Activated CD8-positive, alpha-beta memory T cell treated with anti-CD3 and anti-CD28 coated beads, Interleukin-2, amount 10 ng/mL, durations not matched to agents 7 days and 5 days (primary cell): ENCODE data around the gene RPL10. TPM values are rescaled to one million over a fixed set of nuclear protein-coding genes. Genes with fewer than 3 reads are reported as not detected.

ENCODE experiments used
- ATAC-seq: fragments of 150-1000 bp; cut with Tn5 transposase; one replicate; pipeline ENCODE4 v1.10.0; 2021; ENCODE audit warnings: moderate library complexity
- CTCF ChIA-PET: fragments of 350-600 bp; sonication (Branson Sonifier 250); formaldehyde crosslinking; loops from one replicate; lab custom pipeline; 2021; ENCODE audit warnings: antibody characterized with exemption; lab: Charles Lee
- DNase-seq: peaks from one replicate; pipeline ENCODE4 v3.0.0-alpha.2; 2020
- H3K27ac Mint-ChIP-seq: one replicate; pipeline ENCODE4 v1.8.0; 2021; ENCODE audit warnings: mild to moderate bottlenecking, mixed read lengths
- H3K27me3 Mint-ChIP-seq: one replicate; pipeline ENCODE4 v1.8.0; 2021; ENCODE audit warnings: mixed read lengths
- H3K36me3 Mint-ChIP-seq: one replicate; pipeline ENCODE4 v1.8.0; 2021; ENCODE audit warnings: mild to moderate bottlenecking, mixed read lengths
- H3K4me1 Mint-ChIP-seq: one replicate; pipeline ENCODE4 v1.8.0; 2021; ENCODE audit warnings: mixed read lengths
- H3K4me3 Mint-ChIP-seq: one replicate; pipeline ENCODE4 v1.8.0; 2021; ENCODE audit warnings: mild to moderate bottlenecking, moderate library complexity, mixed read lengths
- H3K9me3 Mint-ChIP-seq: one replicate; pipeline ENCODE4 v1.8.0; 2022; ENCODE audit warnings: low read depth, mixed read lengths
- total RNA-seq, 2 experiments: library from RNA; stranded (reverse); gene quantifications; one replicate each; pipeline ENCODE4 v1.2.3, GENCODE V29; 2021

The RPL10 gene
- 1,000 to 10,000 TPM; 2,013 to 2,356 TPM for total RNA-seq

DNA sequence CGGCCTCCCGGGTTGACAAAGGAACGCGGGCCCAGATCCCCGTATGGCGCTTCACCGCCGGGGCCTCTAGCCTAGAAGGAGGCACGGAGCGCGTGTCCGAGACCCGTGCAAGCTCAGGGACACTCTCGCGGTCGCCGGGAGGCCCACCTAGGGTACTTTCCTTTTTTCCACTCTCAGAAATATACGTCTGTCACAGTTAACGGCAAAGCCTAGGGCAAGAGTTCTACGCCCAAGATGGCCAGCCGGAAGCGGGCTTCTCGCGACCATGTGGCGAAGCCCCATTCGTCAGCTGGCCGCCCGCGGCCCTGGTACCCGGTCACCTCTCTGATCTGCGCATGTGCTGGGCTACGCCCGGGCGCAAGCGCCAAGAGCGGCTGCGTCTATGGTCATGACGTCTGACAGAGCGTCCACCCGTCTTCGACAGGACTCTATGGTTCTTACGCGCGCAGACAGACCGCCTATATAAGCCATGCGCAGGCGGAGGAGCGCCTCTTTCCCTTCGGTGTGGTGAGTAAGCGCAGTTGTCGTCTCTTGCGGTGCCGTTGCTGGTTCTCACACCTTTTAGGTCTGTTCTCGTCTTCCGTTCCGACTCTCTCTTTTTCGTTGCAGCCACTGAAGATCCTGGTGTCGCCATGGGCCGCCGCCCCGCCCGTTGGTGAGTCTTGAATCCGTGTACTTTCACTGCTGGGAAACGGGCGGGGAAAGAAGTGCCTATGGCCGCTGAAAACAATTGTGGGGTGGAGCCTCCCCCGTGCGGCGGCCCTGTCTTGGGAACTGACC lies at the start of gene RPL10:
Gene RPL10, plus strand, starts transcription at position 490 of the 780 bp plus-strand sequence. Its CDS starts 143 bp downstream, at position 633.
- CTCF ChIA-PET: interaction anchor here (0.8 to 3.5 kb wide), 11 partner anchors 9 to 427 kb away, joined by 3 to 15 read pairs (median 4); partner anchors contain the start of genes DNASE1L1, FAM50A and IKBKG
- Mint-ChIP-seq H3K4me3 (peak within 1 kb of the TSS; percentile 98), H3K9me3 (no peaks in the 10 kb centered on the region), H3K27ac (peak within 1 kb of the TSS; percentile 99), H3K27me3 (no peaks in the 10 kb centered on the region), H3K4me1 (peaks cover 20% of the 10 kb centered on the region), H3K36me3 (peaks cover 33% of the 10 kb centered on the region)
- ATAC-seq: peak; percentile 83
- DNase-seq: peak; percentile 96

DNA sequence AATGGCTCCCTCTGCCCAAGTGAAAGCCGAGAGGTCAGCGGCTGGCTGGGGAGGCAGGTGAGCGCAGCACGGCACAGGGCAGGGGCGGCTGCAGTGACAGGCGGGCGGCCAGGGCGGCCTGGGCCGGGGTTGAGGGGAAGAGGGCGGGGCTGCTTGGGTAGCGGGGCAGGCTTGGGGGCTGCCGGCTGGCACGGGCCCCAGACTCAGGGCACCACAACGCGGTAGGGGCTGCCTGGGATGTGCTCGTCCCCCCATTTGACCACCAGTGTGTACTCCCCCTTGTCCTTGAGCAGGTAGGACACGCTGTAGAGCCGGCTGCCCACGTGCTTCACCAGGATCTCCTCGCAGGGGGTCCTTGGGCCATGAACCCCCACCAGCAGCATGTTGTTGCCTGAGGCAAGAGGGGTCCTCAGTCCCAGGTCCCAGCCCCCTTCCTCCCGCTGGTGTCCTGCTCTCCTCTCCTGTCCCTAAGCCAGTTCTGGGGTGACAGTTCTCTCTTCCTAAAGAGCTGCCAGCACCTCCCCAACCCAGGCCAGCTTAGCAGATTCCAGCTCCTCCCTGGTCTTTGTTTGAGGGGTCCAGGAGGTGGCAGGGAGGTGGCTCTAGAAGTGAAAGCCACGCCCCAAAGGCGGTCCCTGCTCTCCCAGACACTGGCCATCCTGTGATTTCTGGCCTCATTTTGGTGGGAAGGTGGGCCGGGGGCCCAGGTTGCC lies 49.4 kb upstream of the RPL10 start:
- Mint-ChIP-seq H3K27me3 (no peaks in the 10 kb centered on the region), H3K36me3 (peaks cover 7% of the 10 kb centered on the region), H3K4me1 (peaks cover 58% of the 10 kb centered on the region), H3K9me3 (no peaks in the 10 kb centered on the region), H3K27ac (peak overlapping the region; percentile 76), H3K4me3 (no peak overlapping the region)
- no peak for DNase-seq
- no peak for ATAC-seq
- CTCF ChIA-PET: no interaction called here

- ATAC-seq (no peak), DNase-seq (no peak)
- peaks cover 7% of the 10 kb centered on the region for H3K36me3 Mint-ChIP-seq
- CTCF ChIA-PET: interaction anchor here (1.7 kb wide), 1 partner anchor 17 kb away, joined by 5 read pairs; no protein-coding TSS in a partner anchor
- no peak overlapping the region for H3K4me3 Mint-ChIP-seq
- H3K27ac Mint-ChIP-seq: peak overlapping the region; percentile 52
- peaks cover 64% of the 10 kb centered on the region for H3K4me1 Mint-ChIP-seq
- H3K9me3 Mint-ChIP-seq: no peaks in the 10 kb centered on the region
- no peaks in the 10 kb centered on the region for H3K27me3 Mint-ChIP-seq
These were observed 48.7 kb upstream of the RPL10 start for GRCh38 chrX:154349359-154349935.

DNA sequence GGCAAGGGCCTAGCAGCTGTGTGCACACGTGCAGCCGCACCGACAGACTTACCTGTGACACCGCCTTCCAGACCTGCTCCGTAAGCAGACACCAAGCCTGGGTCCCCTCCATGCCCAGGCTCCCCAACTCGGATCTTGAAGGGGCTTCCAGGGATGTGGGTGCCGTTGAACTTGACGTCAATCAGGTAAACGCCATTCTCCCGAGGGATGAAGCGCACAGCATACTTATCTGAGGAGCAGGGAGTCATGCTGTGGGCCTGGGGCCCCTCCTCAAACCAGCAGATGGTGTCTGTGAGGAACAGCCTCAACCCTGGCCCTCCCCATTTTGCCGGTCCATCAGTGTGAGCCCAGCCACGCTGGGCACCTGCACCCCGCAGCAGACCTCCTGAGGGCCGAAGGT lies 48.2 kb upstream of the RPL10 start:
- H3K36me3 Mint-ChIP-seq: peaks cover 8% of the 10 kb centered on the region
- H3K4me1 Mint-ChIP-seq: peaks cover 65% of the 10 kb centered on the region
- peak overlapping the region; percentile 43 for H3K27ac Mint-ChIP-seq
- no peaks in the 10 kb centered on the region for H3K9me3 Mint-ChIP-seq
- H3K27me3 Mint-ChIP-seq: no peaks in the 10 kb centered on the region
- CTCF ChIA-PET: interaction anchor here (1.7 kb wide), 1 partner anchor 16 kb away, joined by 5 read pairs; no protein-coding TSS in a partner anchor
- ATAC-seq: no peak
- H3K4me3 Mint-ChIP-seq: no peak overlapping the region
- DNase-seq: no peak

DNA sequence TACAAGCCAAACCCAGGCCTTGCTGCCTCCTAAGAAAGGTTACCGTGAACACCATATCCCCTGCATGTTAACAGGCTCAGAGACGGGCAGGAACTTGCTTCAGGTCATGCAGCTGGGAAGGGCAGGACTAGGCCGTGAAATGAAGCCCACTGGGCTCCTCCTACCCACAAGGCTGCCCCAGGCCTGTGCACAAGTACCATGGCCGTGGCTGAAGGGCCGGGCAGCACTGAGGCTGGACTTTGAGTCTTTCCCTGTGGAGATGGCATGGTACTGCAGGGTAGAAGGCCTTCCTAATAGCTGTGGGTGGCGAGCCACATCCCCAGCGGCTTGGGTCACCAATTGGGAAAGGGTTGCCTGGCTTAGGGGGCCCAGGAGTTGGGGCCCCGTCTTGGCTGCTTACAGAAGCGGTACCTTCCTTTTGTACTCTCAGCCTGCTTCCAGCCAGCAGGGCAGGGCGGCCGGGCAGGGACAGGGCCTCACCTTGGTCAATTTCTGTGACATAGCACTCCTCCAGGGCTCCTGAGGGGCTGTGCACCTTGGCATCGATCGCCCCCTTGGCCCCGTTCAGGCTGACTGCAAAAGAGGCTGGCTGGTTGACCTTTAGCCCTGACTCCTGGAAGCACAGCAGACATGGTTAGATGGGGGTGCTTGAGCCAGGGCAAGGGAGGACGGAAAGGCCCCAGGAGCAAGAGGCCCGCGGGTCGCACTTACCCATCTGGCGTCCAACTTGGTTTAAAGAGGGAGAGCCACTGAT lies 47.6 kb upstream of the RPL10 start:
- no peaks in the 10 kb centered on the region for H3K27me3 Mint-ChIP-seq
- no peak for ATAC-seq
- peaks cover 68% of the 10 kb centered on the region for H3K4me1 Mint-ChIP-seq
- CTCF ChIA-PET: interaction anchor here (1.7 kb wide), 1 partner anchor 16 kb away, joined by 5 read pairs; no protein-coding TSS in a partner anchor
- peak overlapping the region; percentile 82 for H3K27ac Mint-ChIP-seq
- H3K4me3 Mint-ChIP-seq: no peak overlapping the region
- peaks cover 8% of the 10 kb centered on the region for H3K36me3 Mint-ChIP-seq
- DNase-seq: no peak
- no peaks in the 10 kb centered on the region for H3K9me3 Mint-ChIP-seq

DNA sequence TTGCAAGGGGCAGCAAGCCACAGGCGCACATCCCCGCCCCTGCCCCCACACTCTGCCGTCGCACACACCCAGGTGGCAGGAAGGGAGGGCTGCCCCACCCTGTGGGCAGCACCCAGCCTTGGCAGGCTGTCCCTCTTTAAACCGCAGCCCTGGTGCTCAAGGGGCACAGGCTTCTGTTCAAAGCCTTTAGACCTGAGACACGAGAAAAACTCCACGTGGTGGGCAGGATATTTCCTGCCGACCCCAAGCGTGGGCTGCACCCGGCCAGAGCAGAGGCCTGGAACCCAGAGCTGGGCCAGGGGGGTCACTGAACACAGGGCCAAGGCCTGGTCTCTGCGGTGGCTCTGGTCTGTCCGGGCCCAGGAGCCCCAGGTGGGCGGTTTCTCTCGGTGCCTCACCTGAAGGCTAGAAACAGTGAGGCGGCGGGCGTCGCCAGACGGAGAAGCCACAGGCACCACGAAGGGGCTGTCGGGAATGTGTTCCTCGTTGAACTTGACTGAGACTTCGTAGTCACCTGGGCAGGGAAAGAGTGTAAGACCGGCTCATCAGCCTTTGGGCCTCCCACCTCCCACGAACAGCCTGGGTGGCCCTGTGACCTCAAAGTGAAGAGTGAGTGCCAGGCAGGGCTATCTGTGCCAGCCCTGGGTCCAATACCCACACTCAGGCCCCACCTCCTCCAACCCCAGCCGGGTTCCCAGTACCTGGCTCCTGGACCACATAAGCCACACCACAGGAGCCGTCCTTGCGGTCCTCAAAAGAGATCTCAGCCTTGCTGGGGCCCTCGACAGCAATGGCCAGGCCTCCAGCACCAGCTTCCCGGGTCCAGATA lies 46.8 kb upstream of the RPL10 start:
- Mint-ChIP-seq H3K27me3 (no peaks in the 10 kb centered on the region), H3K27ac (peak overlapping the region; percentile 82), H3K4me1 (peaks cover 74% of the 10 kb centered on the region), H3K9me3 (no peaks in the 10 kb centered on the region), H3K4me3 (no peak overlapping the region), H3K36me3 (peaks cover 10% of the 10 kb centered on the region)
- CTCF ChIA-PET: interaction anchor here (1.7 kb wide), 1 partner anchor 15 kb away, joined by 5 read pairs; no protein-coding TSS in a partner anchor
- no peak for ATAC-seq
- DNase-seq: no peak

DNA sequence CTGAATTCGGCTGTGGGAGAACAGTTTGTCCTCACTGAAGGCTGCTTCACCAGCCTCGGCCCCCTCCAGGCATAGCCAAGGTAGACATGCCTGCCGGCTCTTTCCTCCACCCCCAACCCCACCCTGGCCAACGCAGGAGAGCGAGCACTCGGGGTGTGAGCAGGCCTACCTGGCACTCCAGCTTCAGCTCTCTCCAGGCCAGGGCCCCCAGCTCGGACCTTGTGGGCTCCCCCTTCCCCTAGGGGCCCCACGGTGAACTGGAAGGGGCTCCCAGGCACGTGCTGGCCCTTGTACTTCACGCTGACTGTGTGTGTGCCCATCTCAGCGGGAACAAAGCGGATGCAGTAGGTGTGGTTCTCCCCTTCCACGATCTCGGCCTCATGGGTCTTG lies 46.2 kb upstream of the RPL10 start:
- Mint-ChIP-seq H3K36me3 (peaks cover 12% of the 10 kb centered on the region), H3K4me1 (peaks cover 75% of the 10 kb centered on the region), H3K9me3 (no peaks in the 10 kb centered on the region), H3K27ac (peak overlapping the region; percentile 82), H3K27me3 (no peaks in the 10 kb centered on the region), H3K4me3 (no peak overlapping the region)
- CTCF ChIA-PET: no interaction called here
- no peak for ATAC-seq
- no peak for DNase-seq

DNA sequence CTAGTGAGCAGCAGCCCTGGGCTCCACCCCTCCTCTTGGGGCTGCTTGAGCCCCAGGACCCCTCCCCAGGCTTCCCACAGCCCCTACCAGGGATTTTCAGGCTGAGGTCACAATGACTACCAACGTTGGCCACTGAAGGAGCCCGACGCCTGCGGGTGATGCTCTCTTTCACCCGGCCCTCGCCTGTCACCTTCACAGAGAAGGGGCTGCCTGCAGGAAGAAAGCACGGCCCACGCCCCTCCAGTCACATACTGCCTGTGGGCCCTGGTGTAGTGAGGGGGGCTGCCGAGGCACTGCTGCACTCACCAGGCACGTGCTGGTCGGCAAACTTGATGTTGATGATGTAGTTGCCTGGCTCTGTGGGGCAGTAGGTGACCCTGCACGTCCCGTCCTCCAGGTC lies 45.7 kb upstream of the RPL10 start:
- DNase-seq (no peak), ATAC-seq (no peak)
- CTCF ChIA-PET: no interaction called here
- peak overlapping the region; percentile 82 for H3K27ac Mint-ChIP-seq
- no peaks in the 10 kb centered on the region for H3K27me3 Mint-ChIP-seq
- no peaks in the 10 kb centered on the region for H3K9me3 Mint-ChIP-seq
- no peak overlapping the region for H3K4me3 Mint-ChIP-seq
- peaks cover 73% of the 10 kb centered on the region for H3K4me1 Mint-ChIP-seq
- H3K36me3 Mint-ChIP-seq: peaks cover 14% of the 10 kb centered on the region

- ATAC-seq: no peak
- Mint-ChIP-seq H3K36me3 (peaks cover 14% of the 10 kb centered on the region), H3K4me1 (peaks cover 71% of the 10 kb centered on the region), H3K27me3 (no peaks in the 10 kb centered on the region), H3K27ac (peak overlapping the region; percentile 36), H3K4me3 (no peak overlapping the region), H3K9me3 (no peaks in the 10 kb centered on the region)
- DNase-seq: no peak
- CTCF ChIA-PET: no interaction called here
These were observed 44.9 kb upstream of the RPL10 start for GRCh38 chrX:154353172-154353843.

- ATAC-seq (no peak), DNase-seq (no peak)
- Mint-ChIP-seq H3K4me1 (peaks cover 72% of the 10 kb centered on the region), H3K27ac (peak overlapping the region; percentile 15), H3K36me3 (peaks cover 20% of the 10 kb centered on the region), H3K9me3 (no peaks in the 10 kb centered on the region), H3K27me3 (no peaks in the 10 kb centered on the region), H3K4me3 (no peak overlapping the region)
- CTCF ChIA-PET: no interaction called here
These were observed 44.2 kb upstream of the RPL10 start for GRCh38 chrX:154354013-154354412.

- Mint-ChIP-seq H3K27me3 (no peaks in the 10 kb centered on the region), H3K4me3 (no peak overlapping the region), H3K27ac (no peak overlapping the region), H3K4me1 (peaks cover 68% of the 10 kb centered on the region), H3K9me3 (no peaks in the 10 kb centered on the region), H3K36me3 (peaks cover 20% of the 10 kb centered on the region)
- ATAC-seq (no peak), DNase-seq (no peak)
- CTCF ChIA-PET: no interaction called here
These were observed 43.7 kb upstream of the RPL10 start for GRCh38 chrX:154354516-154354915.
